Subcutaneous abdominal adipose tissue (tissue), 5 donors: ENCODE measurements around the gene TMEM106C.
"Not testable (repeated sequence)": the region's sequence is repeated elsewhere in the genome, so short reads cannot be mapped to it uniquely, and the experiment has no call there.

ENCODE experiments used
- H3K27ac ChIP-seq: one replicate; pipeline ENCODE4 v1.7.0; 2013; ENCODE audit warnings: low read depth, mild to moderate bottlenecking, inconsistent platforms, low read length, moderate library complexity
- H3K27me3 ChIP-seq, 5 donors: one replicate each; pipeline ENCODE4 v1.7.0; 2013; ENCODE audit warnings: low read length in 5 of 5, inconsistent platforms in 1 of 5; ENCODE audit not compliant: control insufficient read depth in 5 of 5, insufficient read depth in 4 of 5
- H3K36me3 ChIP-seq, 5 donors: one replicate each; pipeline ENCODE4 v1.7.0; 2013; ENCODE audit warnings: low read length in 5 of 5; ENCODE audit not compliant: control insufficient read depth in 5 of 5, insufficient read depth in 5 of 5
- H3K4me1 ChIP-seq, 5 donors: one replicate each; pipeline ENCODE4 v1.7.0; 2013; ENCODE audit warnings: low read length in 5 of 5, mild to moderate bottlenecking in 3 of 5, moderate library complexity in 1 of 5; ENCODE audit not compliant: control insufficient read depth in 5 of 5, insufficient read depth in 5 of 5
- H3K4me3 ChIP-seq, 5 donors: one replicate each; pipeline ENCODE4 v1.7.0; 2013; ENCODE audit warnings: low read length in 5 of 5, low read depth in 1 of 5
- H3K9ac ChIP-seq, 5 donors: one replicate each; pipeline ENCODE4 v1.7.0; 2013; ENCODE audit warnings: low read length in 5 of 5, mild to moderate bottlenecking in 4 of 5, moderate library complexity in 3 of 5
- H3K9me3 ChIP-seq, 5 donors: one replicate each; pipeline ENCODE4 v1.7.0; 2013; ENCODE audit warnings: low read length in 5 of 5; ENCODE audit not compliant: control insufficient read depth in 5 of 5
- donor health status: healthy.
- donor health status: healthy.
- donor health status: healthy.
- donor health status: healthy.
- donor health status: healthy.

Gene TMEM106C

GRCh38 chr12:47949441-47950341 is 13.7 kb upstream of the TMEM106C start:
- Histone ChIP-seq H3K36me3 (no peaks in the 10 kb centered on the region), H3K4me3 (no peak overlapping the region), H3K9ac (no peak overlapping the region), H3K27ac (no peak overlapping the region), H3K27me3 (peaks cover 0 to 4% (median 0%) of the 10 kb centered on the region in 5 donors), H3K9me3 (no peaks in the 10 kb centered on the region), H3K4me1 (peaks cover 0 to 5% (median 4%) of the 10 kb centered on the region in 5 donors)

- Histone ChIP-seq H3K36me3 (no peaks in the 10 kb centered on the region), H3K27me3 (peaks cover 0 to 4% (median 0%) of the 10 kb centered on the region in 5 donors), H3K27ac (no peak overlapping the region), H3K4me3 (no peak overlapping the region), H3K4me1 (peaks cover 0 to 5% (median 4%) of the 10 kb centered on the region in 5 donors), H3K9me3 (no peaks in the 10 kb centered on the region), H3K9ac (no peak overlapping the region)
These were observed 12.4 kb upstream of the TMEM106C start for GRCh38 chr12:47950856-47951468.

GRCh38 chr12:47954058-47954457 is 9.3 kb upstream of the TMEM106C start:
- no peaks in the 10 kb centered on the region for H3K27me3 ChIP-seq

GRCh38 chr12:47954467-47955045 is 8.8 kb upstream of the TMEM106C start:
- peaks cover 0 to 3% (median 0%) of the 10 kb centered on the region in 5 donors for H3K9me3 ChIP-seq
- H3K9ac ChIP-seq = no peak overlapping the region
- H3K4me3 ChIP-seq = no peak overlapping the region
- no peaks in the 10 kb centered on the region for H3K27me3 ChIP-seq
- no peak overlapping the region for H3K27ac ChIP-seq
- no peaks in the 10 kb centered on the region for H3K36me3 ChIP-seq
- no peaks in the 10 kb centered on the region for H3K4me1 ChIP-seq

More at GRCh38 chr12:47954058-47954457, 9.3 kb upstream of the TMEM106C start:
- Histone ChIP-seq H3K4me1 (peaks cover 0 to 4% (median 4%) of the 10 kb centered on the region in 5 donors), H3K9me3 (peaks cover 0 to 3% (median 0%) of the 10 kb centered on the region in 5 donors), H3K27ac (no peak overlapping the region), H3K36me3 (no peaks in the 10 kb centered on the region), H3K9ac (no peak overlapping the region), H3K4me3 (no peak overlapping the region)

- Histone ChIP-seq H3K4me1 (no peaks in the 10 kb centered on the region), H3K27me3 (no peaks in the 10 kb centered on the region), H3K4me3 (no peak overlapping the region), H3K9ac (no peak overlapping the region), H3K9me3 (peaks cover 0 to 3% (median 0%) of the 10 kb centered on the region in 5 donors), H3K27ac (no peak overlapping the region), H3K36me3 (no peaks in the 10 kb centered on the region)
These were observed 8.3 kb upstream of the TMEM106C start for GRCh38 chr12:47955059-47955458.

GRCh38 chr12:47957671-47958070 is 5.7 kb upstream of the TMEM106C start:
- not testable (repeated sequence) for H3K9ac ChIP-seq, H3K27me3 ChIP-seq, H3K27ac ChIP-seq, H3K36me3 ChIP-seq, H3K4me1 ChIP-seq, H3K4me3 ChIP-seq, H3K9me3 ChIP-seq

GRCh38 chr12:47962198-47962597 is 1.2 kb upstream of the TMEM106C start:
- no peak overlapping the region for H3K4me3 ChIP-seq
- H3K36me3 ChIP-seq = no peaks in the 10 kb centered on the region
- no peak overlapping the region for H3K27ac ChIP-seq
- H3K9me3 ChIP-seq = peaks cover 0 to 3% (median 0%) of the 10 kb centered on the region in 5 donors
- H3K27me3 ChIP-seq = no peaks in the 10 kb centered on the region
- peaks cover 3 to 24% (median 23%) of the 10 kb centered on the region in 5 donors for H3K4me1 ChIP-seq
- no peak overlapping the region for H3K9ac ChIP-seq

- no peak overlapping the region for H3K27ac ChIP-seq
- peak overlapping the region in 4 of 5 donors; percentile 72 to 85 (median 80) for H3K9ac ChIP-seq
- H3K27me3 ChIP-seq = no peaks in the 10 kb centered on the region
- peaks cover 12 to 43% (median 41%) of the 10 kb centered on the region in 5 donors for H3K4me1 ChIP-seq
- H3K36me3 ChIP-seq = no peaks in the 10 kb centered on the region
- no peaks in the 10 kb centered on the region for H3K9me3 ChIP-seq
- H3K4me3 ChIP-seq = peak overlapping the region; percentile 85 to 96 (median 89)
These were observed 821 bp downstream of the TMEM106C start for GRCh38 chr12:47964106-47964728.

- Histone ChIP-seq H3K27me3 (no peaks in the 10 kb centered on the region), H3K9ac (no peak overlapping the region), H3K4me3 (no peak overlapping the region), H3K9me3 (no peaks in the 10 kb centered on the region), H3K36me3 (no peaks in the 10 kb centered on the region), H3K27ac (no peak overlapping the region), H3K4me1 (peaks cover 12 to 43% (median 41%) of the 10 kb centered on the region in 5 donors)
These were observed 2.2 kb downstream of the TMEM106C start for GRCh38 chr12:47965581-47965980.
